NCI-H526 treated with DMSO at 0.1 percent for 48 hours (cell line): ENCODE data around the gene BICDL2.

Experiments
- DNase-seq: peaks from one replicate; lab custom pipeline; 2025; lab: John Stamatoyannopoulos, UW

BICDL2 gene

DNA sequence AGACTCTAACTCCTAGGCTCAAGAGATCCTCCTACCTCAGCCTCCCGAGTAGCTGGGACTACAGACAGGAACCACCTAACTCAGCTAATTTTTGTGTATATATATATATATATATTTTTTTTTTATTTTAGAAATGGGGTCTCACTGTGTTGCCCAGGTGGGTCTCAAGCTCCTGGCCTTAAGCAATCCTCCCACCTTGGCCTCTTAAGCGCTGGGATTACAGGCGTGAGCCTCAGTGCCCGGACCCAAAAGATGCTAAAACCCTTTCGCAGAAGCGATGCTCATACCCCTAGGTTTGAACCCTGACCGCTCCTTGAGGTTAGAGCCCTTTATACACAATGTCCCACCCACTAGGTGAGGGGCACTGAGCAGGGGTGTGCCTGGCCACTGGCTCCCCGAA lies 26.2 kb downstream of the BICDL2 start:
- DNase-seq: no peak

DNA sequence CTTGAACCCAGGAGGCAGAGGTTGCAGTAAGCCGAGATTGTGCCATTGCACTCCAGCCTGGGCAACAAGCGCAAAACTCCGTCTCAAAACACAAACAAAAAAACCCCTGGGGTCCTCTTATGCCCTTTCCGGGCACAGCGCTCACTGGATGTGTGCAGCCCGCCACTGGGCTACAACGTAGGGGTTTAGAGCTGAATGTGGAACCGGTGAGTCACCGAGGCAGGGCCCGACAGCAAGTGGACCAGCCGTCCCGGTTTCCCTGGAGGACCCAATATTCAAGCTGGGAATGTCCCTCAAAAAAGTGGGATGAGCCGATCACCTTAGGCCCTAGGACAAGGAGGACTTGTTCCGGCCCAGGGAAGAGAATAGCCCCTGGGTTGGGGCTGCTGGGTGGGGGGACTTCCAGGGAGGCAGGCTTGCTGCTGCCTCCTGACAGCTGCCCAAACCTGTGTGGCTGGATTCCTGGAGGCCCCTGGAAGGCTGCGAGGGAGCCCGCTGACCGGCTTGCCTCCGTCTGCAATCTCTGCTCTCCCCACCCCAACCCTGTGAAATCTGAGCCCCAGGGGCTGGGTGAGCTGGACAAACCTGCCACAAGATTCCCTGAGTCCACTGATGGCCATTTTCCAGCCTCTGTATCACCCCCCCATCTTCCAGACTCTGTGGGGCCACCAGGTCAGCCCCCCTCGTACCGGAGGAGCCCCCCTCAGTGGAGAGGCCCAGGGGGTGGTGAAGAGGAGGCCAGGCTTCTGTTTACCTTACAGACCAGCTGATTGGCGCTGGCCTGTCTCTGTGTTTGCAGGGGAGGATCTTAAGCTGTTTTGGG lies 27.0 kb downstream of the BICDL2 start:
- no peak for DNase-seq

DNA sequence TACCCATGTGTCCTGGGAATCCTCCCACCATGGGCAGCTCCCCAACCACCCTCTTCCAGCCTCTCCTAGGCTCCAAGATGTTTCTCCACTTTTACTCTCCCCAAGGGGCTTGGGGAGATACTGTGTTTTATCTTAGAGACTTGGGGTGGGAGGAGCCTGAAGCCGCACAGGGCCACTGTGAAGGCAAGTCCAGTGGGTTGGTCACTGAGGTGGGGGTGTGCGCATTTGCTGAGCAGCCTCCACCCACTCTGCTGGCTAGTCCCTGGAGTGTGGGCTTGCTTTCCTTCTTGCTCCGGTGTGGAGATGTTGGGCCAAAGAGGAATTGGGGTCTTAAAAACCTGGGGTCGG lies 28.1 kb downstream of the BICDL2 start:
- DNase-seq: no peak

DNA sequence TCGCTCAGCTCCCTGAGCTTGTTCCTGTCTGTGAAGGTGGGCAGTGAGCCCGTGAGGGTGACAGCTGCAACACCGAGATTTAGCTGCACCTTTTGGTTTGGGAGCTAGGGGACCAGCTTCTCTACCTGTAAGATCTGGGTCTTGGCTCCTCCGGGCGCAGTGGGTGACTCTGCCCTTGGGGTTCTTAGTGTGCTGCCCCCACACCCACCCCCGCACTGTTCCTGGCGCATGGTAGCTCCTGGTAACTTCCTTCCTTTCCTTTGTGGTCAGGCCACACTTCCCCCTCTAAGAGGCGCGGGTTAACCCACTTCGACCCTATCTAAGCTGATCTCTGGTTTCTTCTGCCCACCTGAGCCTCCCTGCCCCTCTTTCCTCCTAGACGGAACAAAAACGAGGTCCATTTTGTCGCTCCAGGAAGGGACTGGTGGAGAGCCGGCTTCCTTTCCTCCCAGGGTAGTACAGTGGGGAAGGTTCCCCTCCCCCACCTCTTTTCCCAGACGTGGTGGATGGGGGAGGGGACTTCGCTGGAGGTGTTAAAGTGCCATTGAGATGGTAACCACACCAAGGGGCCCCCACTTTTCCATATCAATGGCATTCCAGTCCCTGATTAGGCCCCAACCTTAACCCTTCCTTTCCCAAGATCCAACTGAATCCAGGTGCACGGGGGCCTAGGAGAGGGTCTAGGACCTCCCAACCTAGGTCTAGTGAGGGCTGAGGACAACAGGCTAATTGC lies 28.6 kb downstream of the BICDL2 start:
- DNase-seq: no peak

DNA sequence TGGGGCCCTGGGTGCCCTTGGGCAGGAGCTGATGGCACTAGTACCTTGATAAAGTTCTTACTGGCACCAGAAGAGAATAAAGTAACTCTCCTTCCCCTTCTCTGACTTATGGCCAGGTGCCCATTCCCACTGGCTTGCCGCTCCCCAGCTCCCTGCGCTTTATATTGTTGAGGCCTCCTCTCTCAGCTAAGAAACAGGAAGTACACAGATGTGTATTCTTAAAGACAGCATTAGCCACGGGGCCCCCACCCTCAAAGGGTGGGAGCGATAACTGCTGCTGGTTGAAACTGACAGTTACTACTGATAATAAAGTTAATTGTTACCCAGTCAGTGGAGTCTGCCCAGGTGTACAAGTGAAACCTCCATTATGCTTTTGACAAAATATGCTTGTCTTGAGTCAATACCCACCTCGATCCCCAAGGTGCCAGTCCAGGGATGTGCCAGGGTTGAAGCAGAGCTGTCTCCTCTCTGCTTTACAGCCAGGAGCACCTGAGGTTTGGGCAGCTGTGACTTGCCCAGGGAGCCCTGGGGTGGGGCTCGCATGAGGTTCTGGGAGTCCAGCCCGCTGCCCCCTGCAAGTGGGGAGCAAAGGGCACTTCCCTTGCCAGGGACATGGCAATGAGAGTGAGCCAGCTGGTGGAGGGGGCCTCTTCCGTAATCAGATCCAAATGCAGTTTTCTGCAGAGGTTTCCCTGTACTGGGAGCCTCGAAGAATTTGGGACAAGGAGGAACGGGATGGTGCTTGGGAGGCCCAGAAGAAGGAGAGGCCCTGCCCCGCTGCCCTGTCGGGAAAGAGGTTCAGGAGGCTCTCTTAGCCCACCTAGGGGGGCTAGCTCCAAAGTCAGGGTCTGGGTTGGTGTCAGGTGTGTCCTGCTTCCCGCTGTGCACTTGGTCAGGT lies 29.4 kb downstream of the BICDL2 start:
- DNase-seq: no peak

DNA sequence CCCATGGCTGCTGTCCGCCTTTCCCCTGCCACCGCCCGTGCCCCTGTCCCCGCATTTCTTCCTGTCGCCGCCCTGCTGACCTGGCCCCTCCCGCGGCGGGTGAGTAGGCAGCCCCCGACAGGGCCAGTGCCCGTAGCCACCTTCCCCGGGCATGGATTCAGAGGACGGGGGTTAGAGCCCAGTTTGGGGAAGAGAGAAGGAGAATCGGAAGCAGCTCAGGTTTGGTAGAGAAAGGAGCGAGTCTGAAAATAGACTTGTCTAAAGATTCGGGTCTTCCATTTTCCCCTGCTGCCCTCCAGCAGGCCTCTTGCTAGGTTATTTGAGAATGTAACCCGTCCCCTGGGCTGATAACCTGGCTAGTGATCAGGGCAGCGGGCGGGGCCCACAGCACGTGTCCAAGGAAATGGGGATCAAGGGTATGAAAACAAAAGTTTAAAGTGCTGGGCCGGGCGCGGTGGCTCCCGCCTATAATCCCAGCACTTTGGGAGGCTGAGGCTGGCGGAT lies 31.9 kb downstream of the BICDL2 start:
- DNase-seq: no peak

DNA sequence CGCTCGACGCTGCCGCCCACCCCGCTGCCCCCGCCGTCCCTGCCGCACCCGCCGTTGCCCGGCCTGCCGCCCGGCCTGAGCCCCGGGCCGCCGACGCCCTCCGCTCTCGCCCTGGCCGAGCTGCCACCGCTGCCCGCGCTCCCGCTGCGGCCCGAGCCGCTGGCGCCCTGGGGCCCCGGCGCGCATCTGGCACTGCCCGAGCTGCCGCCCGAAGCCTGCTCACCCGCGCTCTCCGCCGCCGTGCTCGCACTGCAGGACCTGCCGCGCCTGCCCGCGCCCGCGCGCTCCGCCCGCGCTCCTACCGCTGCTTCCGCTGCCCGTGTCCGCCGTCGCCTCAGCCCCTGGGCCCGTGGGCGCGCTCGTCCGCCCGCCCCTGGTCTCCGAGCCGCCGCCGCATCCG lies 32.4 kb downstream of the BICDL2 start:
- no peak for DNase-seq

DNA sequence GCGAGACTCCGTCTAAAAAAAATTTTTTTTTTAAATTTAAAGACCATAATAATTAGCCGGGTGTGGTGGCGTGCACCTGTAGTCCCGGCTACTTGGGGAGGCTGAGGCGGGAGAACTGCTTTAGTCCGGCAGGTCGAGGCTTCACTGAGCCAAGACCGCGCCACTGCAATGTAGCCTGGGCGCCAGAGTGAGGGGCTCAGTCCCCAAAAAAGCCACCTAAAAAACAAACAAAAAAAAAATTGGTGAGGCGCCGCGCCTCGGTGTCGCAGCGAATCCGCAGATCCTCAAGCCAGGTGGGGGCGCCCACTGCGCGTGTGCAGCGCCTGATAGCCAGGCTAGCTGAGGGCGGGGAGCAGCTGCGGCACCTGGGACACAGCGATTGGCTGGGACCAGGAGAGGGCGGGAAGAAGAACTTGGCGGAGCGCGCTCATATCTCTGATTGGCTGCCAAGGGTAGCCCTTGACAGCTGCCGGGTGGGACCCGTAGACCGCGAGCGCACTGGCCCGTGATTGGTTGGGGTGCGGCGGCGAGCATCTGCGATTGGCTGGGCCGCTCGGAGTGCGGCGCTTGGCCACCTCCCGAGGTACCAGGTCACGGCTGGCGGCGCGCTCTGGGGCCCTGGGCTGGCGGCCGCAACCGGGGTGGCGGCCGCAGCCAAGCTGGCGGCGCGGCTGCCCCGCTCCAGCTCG lies 33.0 kb downstream of the BICDL2 start:
- peak; percentile 93 for DNase-seq

DNA sequence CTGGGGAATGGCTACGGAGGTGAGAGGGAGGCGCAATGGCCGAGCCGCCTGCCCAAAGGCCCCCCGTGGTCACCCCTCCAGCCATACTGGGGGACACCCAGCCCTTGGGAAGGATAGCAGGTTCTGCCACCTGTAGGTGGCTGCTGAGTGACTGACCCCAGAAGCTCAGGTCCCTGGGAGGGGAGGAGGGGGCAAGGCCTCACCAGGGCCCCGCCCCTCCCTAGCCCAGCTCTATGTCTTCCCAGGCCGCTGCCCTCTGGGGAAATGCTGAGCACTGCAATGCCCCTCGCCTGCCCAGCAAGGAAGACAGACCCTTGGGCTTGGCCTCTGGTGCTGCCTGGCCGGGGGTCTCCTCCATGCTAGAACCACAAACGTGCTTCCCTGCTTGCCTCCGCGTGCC lies 35.4 kb downstream of the BICDL2 start:
- DNase-seq: no peak

DNA sequence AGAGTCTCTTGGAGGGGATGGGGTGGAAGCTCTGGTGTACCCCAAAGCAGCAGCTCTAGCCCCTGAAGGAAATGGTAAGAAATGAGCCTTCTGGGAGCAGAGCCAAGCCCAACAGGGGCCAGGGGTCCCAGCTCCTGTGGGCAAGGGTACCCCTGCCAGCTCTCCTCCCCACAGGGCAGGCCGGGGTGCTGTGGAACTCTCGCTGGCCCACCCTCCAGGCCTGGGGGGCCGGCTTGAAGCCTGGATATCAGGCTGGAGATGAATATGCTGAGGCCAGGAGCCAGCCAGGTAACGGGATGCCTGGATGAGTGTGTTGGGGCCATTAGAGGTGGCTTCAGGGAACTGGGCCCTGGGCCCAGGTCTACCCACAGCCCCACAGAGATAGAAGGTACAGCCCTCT lies 36.2 kb downstream of the BICDL2 start:
- DNase-seq: no peak

DNA sequence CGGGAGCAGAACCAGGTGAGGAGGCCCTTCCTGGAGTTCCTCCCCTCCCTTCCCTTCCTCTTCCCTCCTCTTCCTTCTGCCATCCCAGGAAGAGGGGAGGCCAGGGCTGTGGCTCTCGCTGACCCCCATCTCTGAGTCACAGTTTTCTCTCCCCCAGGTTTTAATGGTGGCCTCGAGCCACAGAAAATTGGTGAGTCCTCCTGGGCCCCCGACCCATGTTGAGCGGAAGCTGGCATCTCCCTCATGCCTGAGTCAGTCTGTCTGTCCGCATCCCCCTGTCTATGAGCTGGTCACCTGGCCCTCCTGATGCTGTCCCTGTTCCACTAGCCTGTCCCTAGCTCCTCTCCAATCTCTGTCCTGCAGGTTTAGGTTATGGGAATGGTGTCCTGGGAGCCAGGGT lies 36.8 kb downstream of the BICDL2 start:
- DNase-seq: no peak

DNA sequence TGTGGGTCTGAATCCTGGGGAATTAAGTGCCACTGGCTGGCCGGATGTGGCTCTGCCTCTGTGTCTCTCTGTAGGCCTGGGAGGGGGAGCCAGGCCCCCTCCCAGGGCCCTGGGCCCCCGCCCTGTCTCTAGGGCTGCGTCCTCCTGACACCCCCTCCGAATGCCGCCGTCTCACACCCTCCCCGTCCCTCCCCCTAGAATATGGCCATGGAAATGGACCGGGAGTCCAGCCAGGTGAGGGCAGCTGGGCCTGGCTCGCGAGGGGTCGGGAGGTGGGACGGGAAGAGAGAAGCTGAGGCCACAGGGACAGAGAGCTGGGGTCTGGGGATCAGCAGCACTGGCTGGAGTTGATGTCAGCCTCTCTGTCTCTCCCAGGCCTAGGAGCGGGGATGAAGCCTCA lies 40.4 kb downstream of the BICDL2 start:
- DNase-seq: no peak

DNA sequence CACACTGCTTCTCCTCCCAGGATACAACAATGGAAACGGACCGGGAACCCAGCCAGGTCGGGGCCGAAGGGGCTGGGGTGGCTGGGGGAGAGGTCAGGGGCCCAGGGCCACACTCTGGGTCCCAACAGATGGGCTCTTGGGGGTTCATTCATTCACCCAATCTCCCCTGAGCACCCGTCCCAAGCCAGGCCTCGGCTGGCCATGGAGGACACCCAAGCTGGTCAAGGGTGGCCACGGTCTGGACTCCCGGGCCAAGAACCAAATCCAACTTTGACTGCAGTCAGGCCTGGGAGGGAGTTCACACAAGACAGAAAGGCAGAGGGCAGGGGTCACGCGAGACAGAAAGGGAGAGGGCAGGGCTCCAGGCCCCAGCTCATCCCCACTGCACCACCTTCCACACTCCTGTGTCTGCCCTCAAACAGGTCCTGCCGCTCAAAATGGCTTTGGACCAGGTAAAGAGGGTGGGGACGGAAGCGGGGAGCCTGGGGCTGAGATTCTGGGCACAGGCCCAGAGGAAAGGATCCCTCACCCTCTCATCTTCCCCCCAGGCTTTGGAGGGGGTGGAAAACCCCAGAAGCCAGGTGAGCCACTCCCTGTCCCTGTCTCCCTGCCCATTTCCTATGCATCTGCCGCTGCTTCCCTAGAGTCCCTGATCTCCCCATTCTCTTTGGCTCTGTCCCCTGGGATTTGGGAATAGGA lies 44.2 kb downstream of the BICDL2 start:
- no peak for DNase-seq

DNA sequence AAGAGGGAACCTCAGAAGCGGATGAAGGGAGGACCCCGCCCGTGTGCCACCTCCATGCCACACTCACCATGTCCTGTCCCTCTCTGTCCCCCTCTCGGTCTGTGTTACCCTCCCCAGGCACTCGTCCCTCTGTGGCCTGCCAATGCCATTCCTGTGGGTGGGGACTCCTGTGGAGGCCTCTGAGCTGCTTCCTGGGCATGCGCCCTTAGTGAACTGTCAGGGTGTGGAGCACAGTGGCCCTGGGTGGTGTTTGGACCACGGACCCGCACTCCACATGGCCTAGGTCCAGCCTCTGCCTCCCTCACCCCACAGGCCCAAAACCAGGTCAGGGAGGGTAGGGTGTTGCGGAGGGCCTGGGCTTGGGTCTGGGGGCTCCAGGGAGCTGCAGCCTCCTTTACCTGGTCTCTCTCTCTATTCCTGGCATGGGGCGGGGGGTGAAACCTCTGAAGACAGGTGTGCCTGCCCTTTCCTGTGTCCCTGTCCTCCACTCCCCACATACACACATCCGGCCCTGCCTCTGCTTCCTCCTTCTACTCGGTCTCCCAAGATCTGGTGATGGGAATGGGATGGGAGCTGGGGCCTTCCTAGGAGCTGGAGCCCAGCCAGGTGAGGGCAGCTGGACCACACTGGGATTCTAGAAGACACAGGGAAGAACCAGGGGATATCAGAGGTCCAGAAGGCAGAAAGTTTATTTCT lies 45.0 kb downstream of the BICDL2 start:
- DNase-seq: no peak

DNA sequence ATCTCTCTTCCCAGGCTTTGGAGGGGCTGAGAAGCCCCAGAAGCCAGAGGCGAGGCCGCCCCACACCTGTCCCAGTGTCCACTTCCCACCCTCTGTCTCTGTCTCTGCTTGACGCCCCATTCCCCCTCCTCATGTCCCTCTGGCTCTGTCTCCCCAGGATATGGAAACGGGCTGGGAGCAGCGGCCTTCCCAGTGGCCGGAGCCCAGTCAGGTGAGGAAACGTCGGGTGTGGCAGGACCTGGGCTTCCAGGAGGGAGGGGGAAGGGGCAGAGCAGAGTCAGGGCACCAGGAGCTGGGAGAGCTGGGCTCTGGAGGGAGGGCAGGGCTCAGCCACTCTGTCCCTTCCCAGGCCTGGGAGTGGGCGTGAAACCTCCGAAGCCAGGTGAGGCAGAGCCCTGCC lies 45.9 kb downstream of the BICDL2 start:
- DNase-seq: no peak

DNA sequence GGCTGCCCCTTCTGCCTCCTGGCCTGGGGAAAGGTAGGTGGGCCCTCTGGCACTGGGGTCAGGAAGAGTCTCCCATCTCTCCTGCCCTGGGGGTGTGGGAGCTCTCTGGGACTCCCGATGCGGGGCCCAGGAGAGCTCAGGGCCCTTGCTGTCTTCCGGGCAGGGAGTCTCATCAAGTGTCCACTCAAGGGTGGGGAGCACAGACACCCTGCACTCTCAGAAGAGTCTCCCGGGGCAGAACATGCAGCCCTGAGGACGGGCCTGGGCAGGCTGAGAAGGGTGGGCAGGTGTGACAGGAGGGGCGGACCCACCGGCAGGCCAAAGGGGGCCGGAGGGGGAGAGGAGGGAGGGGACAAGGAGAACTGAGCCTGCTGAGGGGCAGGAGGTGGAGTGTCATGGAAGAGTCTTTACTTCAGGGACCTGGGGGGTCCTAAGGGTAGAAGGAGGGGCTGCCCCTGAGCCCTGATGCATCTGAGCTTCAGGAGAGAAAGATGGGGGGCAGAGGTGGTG lies 48.1 kb downstream of the BICDL2 start:
- no peak for DNase-seq

DNA sequence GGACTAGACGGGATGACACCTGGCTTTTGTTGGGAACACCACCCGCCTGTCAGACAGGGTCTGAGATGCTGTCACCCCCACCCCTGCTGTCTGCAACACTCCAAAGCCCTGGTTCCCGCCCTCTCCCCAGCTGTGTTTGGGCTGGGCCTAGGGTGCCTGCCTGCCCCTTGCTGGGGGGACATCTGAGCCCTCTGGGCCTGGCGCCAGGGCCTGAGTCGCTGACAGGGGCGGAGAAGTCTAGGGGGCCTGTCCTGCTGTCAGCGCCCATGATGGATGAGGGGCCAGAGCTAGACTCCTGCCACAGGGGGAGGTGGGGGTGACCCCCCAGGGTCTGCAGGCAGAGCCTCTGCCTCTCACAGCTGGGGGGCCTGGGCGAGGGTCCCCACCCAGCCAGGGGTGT lies 48.9 kb downstream of the BICDL2 start:
- DNase-seq: no peak

DNA sequence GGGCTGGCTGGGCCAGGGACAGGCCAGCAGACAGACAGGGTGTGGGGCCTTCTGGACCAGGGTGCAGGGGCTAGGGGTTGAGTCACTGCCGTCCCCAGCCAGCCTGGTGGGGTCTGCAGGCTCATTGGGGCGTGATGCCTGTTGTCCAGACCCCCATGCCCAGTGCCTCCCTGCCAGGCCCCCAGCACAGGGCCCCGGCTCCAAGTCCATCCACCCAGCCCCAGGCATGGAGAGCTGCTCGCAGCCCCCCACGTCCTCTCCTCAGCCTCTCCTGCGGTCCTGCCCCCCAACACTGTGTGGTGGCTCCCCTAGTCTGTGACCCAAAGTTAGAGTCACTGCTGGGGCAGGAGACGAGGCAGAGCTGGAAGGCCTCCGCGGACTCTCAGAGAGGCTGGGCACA lies 49.5 kb downstream of the BICDL2 start:
- DNase-seq: no peak

DNA sequence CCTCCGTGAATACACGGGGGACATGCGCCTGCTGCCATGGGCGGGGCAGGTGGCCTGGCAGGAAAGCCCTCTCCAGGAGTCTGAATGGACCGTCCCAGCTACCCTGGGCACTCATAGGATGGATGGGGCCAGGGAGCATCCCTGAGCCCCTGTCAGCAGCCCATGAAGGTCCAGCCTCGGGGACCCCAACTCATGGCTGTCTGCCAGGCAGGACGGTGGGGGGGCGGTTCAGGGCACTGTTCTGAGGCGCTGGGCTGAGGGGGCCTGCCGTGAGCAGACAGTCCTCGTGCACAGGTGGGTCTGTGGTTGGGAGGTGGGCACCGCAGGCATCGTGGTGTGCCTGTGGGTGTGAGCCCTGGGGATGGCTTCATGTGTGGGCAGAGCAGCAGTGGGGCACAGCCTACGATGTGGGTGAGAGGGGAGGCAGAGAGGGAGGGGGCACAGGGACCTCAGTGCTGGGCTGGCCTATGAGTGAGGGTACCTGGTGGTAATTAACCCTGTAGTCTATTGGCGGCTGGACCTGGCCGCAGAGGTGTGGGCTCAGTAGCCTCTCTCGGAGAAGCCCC lies 50.0 kb downstream of the BICDL2 start:
- no peak for DNase-seq

DNA sequence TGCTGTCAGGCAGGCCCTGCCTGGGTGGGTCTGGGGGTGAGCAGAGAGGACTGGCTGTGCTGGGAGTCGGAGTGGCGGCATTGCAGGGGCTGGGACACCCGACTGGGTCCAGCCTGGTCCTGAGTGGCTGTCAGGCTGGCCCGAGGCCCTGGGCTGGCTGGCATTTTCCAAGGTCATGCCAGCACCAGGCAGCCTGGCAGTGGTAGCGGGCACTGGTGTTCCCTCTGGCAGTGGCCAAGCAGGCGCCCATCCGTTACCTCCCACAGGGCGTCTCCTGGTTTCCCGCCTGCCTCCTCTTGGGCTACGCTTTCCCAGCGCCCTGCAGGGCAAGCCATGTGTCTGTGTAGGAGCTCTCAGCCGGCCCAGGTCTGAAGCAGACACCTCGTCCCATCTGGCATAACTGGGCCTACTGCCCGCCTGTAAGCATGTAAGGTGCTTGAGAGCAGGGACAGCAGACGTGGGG lies 50.8 kb downstream of the BICDL2 start:
- no peak for DNase-seq
